Measurements from ENCODE around the gene BZW1.
"Not testable (repeated sequence)": the region's sequence is repeated elsewhere in the genome, so short reads cannot be mapped to it uniquely, and the experiment has no call there.

Gene BZW1

GRCh38 chr2:200797242-200797770 is 14.4 kb upstream of the BZW1 start:
- ChIA-PET CTCF (interaction anchor here (1.1 kb wide), 1 partner anchor 84 kb away, joined by 4 read pairs; no protein-coding TSS in a partner anchor), POLR2A (interaction anchor here (0.6 kb wide), 1 partner anchor 27 kb away, joined by 3 read pairs; no protein-coding TSS in a partner anchor)
- no peak overlapping the region for H3K4me3 ChIP-seq (ENCODE audit: low read depth, low read length)
- no peak overlapping the region for H3K27ac ChIP-seq (ENCODE audit: extremely low read depth, low read depth, low read length)
- no peaks in the 10 kb centered on the region for H3K9me3 ChIP-seq (ENCODE audit: control insufficient read depth, insufficient read depth, low read depth, low read length)
- H3K4me1 ChIP-seq (ENCODE audit: control insufficient read depth, insufficient read depth, low read length), result no peaks in the 10 kb centered on the region
- TF ChIP-seq OVOL3 (tag by site-specific recombination; IDR thresholded peaks at IDR 0.05) (no peak), KLF8 (tag by site-specific recombination; IDR thresholded peaks at IDR 0.05) (no peak), ZIC2 (tag by site-specific recombination; IDR thresholded peaks at IDR 0.05) (0 out of 2 replicates have a peak, but pooled peaks have one; percentile 38), REPIN1 (tag by site-specific recombination; IDR thresholded peaks at IDR 0.05; ENCODE audit: low read depth) (no peak), ZEB2 (tag by site-specific recombination; IDR thresholded peaks at IDR 0.05) (no peak), YY2 (tag by site-specific recombination; IDR thresholded peaks at IDR 0.05) (no peak), SCRT2 (tag by site-specific recombination; IDR thresholded peaks at IDR 0.05) (peak; percentile 65), ZNF580 (tag by site-specific recombination; IDR thresholded peaks at IDR 0.05) (no peak)
- no peaks in the 10 kb centered on the region for H3K36me3 ChIP-seq (ENCODE audit: control insufficient read depth in 2 of 2, insufficient read depth in 1 of 2, low read length in 2 of 2)

GRCh38 chr2:200798514-200798913 is 13.2 kb upstream of the BZW1 start:
- Histone ChIP-seq H3K27ac (ENCODE audit: extremely low read depth, low read depth, low read length) (no peak overlapping the region), H3K9me3 (ENCODE audit: control insufficient read depth, insufficient read depth, low read depth, low read length) (no peaks in the 10 kb centered on the region), H3K4me3 (ENCODE audit: low read depth, low read length) (no peak overlapping the region), H3K36me3 (ENCODE audit: control insufficient read depth in 2 of 2, insufficient read depth in 1 of 2, low read length in 2 of 2) (no peaks in the 10 kb centered on the region), H3K4me1 (ENCODE audit: control insufficient read depth, insufficient read depth, low read length) (no peaks in the 10 kb centered on the region)
- TF ChIP-seq ZNF121 (tag by site-specific recombination; IDR thresholded peaks at IDR 0.05) (no peak), HOXC10 (CRISPR knock-in tag; IDR thresholded peaks at IDR 0.05) (no peak), ZNF324 (tag by site-specific recombination; IDR thresholded peaks at IDR 0.05) (no peak)
- ChIA-PET CTCF (no interaction called here), POLR2A (interaction anchor here (0.6 kb wide), 1 partner anchor 32 kb away, joined by 5 read pairs; no protein-coding TSS in a partner anchor)

- no peaks in the 10 kb centered on the region for H3K9me3 ChIP-seq (ENCODE audit: control insufficient read depth, insufficient read depth, low read depth, low read length)
- ChIA-PET CTCF (no interaction called here), POLR2A (no interaction called here)
- no peaks in the 10 kb centered on the region for H3K4me1 ChIP-seq (ENCODE audit: control insufficient read depth, insufficient read depth, low read length)
- no peak overlapping the region for H3K4me3 ChIP-seq (ENCODE audit: low read depth, low read length)
- no peak overlapping the region for H3K27ac ChIP-seq (ENCODE audit: extremely low read depth, low read depth, low read length)
- TF ChIP-seq ZNF16 (tag by site-specific recombination; IDR thresholded peaks at IDR 0.05; ENCODE audit: low read depth), result no peak
- no peak for TF ChIP-seq ZFP69B (tag by site-specific recombination; IDR thresholded peaks at IDR 0.05)
- TF ChIP-seq ZNF521 (tag by site-specific recombination; IDR thresholded peaks at IDR 0.05), result no peak
- TF ChIP-seq ZNF510 (tag by site-specific recombination; IDR thresholded peaks at IDR 0.05; ENCODE audit: insufficient replicate concordance), result no peak
- no peak for TF ChIP-seq ZNF837 (tag by site-specific recombination; IDR thresholded peaks at IDR 0.05)
- no peak for TF ChIP-seq ZNF239 (tag by site-specific recombination; IDR thresholded peaks at IDR 0.05)
- TF ChIP-seq ZNF768 (tag by site-specific recombination; IDR thresholded peaks at IDR 0.05), result no peak
- no peak for TF ChIP-seq ZNF513 (tag by site-specific recombination; IDR thresholded peaks at IDR 0.05)
- no peak for TF ChIP-seq ZNF639 (tag by site-specific recombination; IDR thresholded peaks at IDR 0.05)
- no peak for TF ChIP-seq KLF1 (tag by site-specific recombination; IDR thresholded peaks at IDR 0.05)
- no peak for TF ChIP-seq ZNF830 (tag by site-specific recombination; IDR thresholded peaks at IDR 0.05; ENCODE audit: low read depth)
- no peak for TF ChIP-seq ZNF350 (tag by site-specific recombination; IDR thresholded peaks at IDR 0.05)
- TF ChIP-seq ZNF600 (tag by site-specific recombination; IDR thresholded peaks at IDR 0.05), result no peak
- H3K36me3 ChIP-seq (ENCODE audit: control insufficient read depth in 2 of 2, insufficient read depth in 1 of 2, low read length in 2 of 2), result no peaks in the 10 kb centered on the region
Measured at GRCh38 chr2:200800458-200800857, 11.3 kb upstream of the BZW1 start.

- H3K4me1 ChIP-seq (ENCODE audit: control insufficient read depth, insufficient read depth, low read length); H3K36me3 ChIP-seq (ENCODE audit: control insufficient read depth in 2 of 2, insufficient read depth in 1 of 2, low read length in 2 of 2); POLR2A ChIA-PET; H3K27ac ChIP-seq (ENCODE audit: extremely low read depth, low read depth, low read length); H3K4me3 ChIP-seq (ENCODE audit: low read depth, low read length); H3K9me3 ChIP-seq (ENCODE audit: control insufficient read depth, insufficient read depth, low read depth, low read length); CTCF ChIA-PET: not testable (repeated sequence)
Measured at GRCh38 chr2:200801431-200801830, 10.3 kb upstream of the BZW1 start.

Measured in HEK293 (cell line).